Vagina (tissue), 2 donors: Measurements from ENCODE around the gene NEURL3.

Experiments used
- CTCF ChIP-seq, 3 experiments: fragments of 450-650 bp in 2 of 3; fragments of 200-600 bp in 1 of 3; sonication (generic) in 1 of 3; IDR thresholded peaks; one replicate each; pipeline ENCODE4 v1.5.1; 2017 to 2019; ENCODE audit warnings: antibody characterized with exemption in 3 of 3, mild to moderate bottlenecking in 2 of 3, moderate library complexity in 2 of 3
- POLR2A ChIP-seq, 2 donors: fragments of 450-650 bp; IDR thresholded peaks; one replicate each; pipeline ENCODE4 v1.6.1; 2017; ENCODE audit warnings: antibody characterized with exemption in 2 of 2, mild to moderate bottlenecking in 2 of 2, moderate library complexity in 2 of 2

- no peak for TF ChIP-seq CTCF (IDR thresholded peaks at IDR 0.05)
- no peak for TF ChIP-seq POLR2A (IDR thresholded peaks at IDR 0.05)
Observed at GRCh38 chr2:96463119-96463518, 42.0 kb downstream of the NEURL3 start.
